ENCODE data around the gene A3GALT2.

Gene A3GALT2

DNA sequence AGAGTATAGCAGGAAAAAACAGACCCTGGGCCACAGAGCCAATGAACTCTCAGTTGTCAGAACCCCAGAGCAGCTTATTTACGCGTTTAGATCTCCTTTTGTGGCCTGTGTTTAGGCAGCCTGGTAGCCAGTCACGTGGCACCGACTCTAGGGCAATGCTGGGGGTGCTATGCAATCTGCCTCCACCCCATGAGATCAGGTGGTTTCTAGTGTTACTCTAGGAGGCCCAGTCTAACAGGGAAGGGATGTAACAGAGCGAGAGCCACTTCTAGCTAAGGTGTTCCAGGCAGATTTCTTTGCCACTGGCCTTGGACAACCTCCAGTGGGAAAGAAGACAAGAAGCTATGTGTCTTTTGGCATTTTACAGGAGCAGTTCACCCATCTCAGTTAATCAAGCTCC is 12.0 kb upstream of the A3GALT2 start:
- DNase-seq, result peak in 4 of 56 donors; percentile 8 to 26 (median 14)

DNA sequence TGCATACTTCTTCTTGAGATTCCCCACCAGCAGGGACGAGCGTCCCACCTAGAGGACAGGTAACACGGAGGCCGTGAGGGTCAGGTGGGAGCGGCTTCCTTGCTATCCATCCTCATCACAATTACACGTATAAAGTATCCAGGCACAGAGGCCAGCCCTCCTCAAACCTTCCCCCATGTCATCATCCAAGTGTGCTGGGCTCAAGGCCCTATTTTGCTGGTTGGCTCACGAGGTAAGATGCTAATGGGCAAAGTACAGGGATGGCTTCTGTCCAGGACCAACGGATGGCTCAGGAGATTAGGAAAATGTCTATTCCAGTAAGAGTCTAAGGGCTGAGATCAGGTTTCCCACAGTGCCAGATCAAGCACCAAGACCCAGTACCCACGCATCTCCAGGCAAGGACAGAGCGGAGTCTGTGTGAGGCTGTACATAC is 11.5 kb upstream of the A3GALT2 start:
- no peak for DNase-seq

DNA sequence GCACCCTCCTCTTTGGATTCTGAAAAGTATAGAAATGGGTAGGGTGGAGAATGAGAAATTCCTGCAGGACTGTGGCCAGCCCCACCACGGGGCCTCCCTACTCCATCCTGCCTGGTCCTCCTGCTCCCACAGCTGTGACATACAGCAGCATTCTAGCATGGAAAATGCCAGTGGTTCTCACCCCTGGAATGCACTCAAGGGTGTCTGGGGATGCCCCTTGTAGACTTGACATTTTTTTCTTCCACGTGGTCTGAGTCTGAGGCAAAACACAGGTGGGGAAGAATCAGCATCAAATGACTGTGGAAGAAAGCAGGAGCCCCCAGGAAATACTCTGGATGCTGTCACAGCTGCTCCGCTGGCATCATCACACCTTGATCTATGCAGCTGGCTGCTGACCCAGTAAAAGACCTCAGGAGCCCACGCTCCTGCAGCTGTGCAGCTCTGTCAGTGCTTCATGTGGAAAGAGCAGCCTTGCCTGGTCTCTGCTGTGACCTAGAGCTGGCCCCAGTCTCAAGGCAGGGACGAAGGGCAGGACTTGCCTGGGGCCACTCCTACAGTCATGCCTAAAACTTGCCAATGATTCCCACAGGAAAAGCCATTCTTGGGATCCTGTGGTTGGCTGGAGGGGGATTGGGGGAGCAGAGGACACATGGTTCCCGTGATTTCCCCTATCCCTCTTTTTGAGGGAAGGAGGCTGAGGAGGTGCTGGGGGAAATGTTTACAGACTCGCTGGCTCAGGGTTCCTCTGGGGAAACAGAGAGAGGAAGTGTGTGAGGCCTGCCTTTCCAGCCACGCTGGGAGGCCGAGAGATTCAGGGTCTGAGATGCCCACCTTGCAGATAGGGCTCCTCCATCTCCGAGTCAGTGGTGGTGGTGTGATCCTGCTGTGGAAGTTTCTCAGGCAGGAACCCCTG is 10.8 kb upstream of the A3GALT2 start:
- no peak for DNase-seq

DNA sequence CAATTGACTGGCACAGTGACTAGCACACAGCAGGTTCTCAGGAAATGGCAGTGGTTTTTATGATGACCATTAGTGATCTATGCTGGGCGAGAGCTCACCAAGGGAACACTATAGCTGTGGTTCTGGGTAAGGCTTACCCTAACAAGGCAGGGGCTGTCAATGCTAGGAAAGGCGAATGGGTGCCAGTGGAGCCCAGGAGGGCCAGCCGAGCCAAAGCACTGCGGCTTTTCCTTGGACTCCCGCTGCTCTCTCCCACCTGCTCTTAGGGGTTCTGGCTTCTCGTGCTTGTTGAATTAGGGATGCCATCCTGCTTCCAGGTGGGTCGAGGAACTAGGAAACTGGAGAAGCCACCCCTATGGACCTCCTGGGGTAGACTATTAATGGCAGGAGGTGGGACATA is 10.0 kb upstream of the A3GALT2 start:
- no peak for DNase-seq

DNA sequence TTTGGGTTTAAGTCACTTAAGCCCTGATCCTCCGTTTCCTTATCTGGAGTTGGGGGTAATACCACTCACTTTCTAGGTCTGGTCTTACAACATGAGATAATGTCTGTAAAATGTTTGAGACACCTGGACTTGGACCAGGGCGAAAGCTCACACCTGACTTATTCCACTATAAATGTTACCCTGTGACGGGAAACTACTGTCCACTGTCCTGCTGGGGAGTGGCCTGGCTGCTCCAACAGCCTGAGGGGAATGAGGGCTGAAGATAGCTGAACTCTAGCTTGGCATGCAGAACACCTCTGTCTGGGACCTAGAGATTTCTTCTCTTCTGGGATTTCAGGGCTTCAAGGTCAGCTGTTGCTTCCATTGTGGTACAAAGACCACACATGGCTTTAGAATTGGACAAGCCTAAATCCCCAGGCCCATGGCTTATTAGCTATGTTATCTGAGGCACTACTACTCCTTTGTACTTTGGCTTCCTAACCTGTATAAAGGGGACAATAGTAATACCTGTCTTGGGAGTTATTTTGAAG is 9.5 kb upstream of the A3GALT2 start:
- DNase-seq, result no peak

DNA sequence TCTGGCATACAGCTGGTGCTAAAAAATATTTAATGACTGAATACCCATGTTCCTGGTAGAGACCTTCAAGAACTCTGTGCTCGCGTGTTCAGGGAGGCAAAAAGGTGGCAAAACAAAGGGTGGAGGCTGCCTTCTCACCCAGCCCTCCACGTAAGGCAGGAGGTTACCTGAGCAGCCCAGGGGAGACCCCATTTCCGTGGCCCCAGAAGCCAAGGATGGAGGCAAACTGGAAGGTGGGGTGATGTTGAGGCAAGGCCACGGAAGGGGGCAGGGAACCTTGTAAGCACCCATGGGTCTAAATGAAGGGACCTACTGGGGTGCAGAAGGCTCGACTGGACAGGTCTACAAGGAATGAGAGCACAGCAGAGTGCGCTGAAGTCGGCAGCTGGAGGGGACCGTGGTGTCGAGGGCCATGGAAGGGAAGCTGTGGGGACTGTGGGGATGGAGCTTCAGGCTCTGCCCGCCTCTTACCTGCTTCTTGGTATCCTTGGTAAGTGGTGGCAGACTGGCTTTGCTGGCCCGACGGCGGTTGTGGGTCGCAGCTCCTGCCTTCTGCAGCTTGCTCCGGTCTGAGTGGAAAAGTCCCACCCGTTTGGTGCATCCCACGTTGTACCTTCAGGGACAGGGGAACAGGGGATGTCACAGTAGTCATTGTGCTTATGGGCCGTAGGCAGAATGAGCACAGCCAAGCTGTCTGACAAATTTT is 8.9 kb upstream of the A3GALT2 start:
- no peak for DNase-seq

DNA sequence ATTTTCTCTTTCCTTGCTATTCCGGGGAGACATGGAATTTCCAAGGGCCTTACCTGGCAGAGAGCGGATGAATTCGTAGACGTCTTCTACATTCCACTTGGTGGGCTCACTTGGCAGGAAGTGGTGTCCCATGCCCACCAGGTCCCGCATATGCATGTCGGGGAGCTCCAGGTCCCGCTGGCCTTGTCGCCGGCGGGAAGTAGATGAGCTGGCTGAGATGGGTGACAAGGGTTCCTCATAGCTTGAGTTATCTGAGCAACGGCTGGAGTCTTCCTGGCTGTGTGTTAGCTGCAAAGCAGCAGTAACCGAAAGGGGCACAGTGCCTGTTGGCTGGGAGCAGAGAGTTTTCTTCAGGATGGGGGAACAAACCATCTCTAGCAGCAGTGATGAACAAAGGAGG is 7.9 kb upstream of the A3GALT2 start:
- DNase-seq, result no peak

DNA sequence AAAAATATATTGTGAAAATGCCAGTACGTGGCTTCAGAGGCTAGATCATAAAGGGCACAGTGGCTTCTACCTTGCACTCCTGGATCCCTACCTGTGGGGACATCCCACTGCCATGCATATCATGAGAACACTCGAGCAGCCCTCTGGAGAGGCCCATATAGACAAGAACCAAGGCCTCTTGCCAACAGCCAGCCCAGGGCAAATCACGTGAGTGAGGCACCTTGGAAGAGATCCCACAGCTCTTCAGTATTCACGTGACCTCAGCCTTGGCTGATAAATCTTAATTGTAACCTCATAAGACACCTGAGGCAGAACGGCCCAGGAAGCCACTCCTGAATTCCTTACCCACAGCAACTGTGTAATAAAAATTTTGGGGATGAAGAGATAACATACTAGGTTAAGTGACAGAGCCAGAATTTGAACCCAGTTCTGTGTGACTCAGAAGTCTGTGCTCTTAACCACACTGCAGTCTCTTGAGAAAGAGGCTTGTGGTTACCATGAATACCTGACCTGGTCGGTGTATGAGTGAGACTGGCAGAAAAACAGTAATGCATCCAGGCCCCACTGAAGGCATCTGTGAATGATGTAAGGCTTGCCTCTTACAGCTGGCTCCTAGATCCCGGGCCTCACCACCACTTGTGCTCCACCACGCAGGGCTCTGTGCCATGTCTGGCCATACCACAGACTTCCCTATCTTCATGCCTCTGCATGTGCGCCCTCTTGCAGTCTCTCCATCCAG is 6.9 kb upstream of the A3GALT2 start:
- DNase-seq, result peak in 17 of 56 donors; percentile 7 to 43 (median 16)

DNA sequence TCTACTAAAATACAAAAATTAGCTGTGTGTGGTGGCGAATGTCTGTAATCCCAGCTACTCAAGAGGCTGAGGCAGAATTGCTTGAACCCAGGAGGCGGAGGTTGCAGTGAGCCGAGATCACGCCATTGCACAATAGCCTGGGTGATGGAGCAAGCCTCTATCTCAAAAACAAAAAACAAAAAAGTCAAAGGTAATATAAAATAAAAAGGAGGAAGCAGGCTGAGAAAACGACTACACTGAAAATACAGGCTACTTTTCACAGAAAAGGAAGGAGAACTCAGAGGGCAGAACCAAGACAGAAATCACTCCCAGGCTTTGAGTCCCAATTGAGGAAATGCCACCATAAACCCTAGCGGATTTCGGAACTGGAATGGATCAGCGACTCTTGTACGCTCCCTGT is 5.9 kb upstream of the A3GALT2 start:
- no peak for DNase-seq

DNA sequence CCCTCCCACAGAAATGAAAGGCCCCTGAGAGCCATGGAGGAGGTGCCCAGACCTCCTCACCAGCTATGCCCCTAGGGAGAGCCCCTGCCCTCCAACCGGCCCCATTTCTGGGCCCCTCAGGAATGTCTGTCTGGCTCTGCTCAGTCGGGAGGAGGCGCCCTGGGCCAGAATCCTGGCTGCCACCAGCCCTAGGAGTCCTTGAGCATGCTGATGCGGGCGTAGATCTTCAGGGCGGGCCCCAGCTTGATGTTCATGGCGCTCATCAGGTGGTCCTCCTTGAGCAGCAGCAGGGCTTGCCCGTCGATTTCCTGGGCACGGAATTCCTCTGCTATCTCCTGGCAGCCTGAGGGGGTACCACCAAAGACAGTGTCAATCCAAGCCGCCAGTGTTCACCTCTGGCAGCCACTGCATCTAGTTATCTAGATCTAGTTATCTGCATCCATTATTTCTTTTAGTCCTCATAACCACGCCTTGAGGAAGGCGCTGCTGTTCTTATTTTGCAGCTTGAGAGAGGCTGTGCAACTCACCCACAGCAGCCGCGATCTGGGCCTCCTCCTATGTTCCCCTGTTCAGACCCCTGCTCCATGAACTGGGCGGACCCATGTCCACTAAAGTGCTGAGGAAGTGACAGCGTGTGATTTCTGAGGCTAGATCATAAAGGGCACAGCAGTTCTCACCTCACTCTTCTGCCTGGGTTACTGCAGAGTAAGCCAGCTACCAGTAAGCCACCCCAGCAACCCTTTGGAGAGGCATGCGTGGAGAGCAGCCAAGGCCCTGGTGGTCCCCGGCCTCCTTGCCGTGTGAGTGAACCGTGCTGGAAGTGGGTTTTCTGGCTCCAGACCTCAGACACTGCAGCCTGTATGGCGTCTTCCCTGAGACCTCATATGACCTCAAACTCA is 4.0 kb upstream of the A3GALT2 start:
- DNase-seq, result no peak

DNA sequence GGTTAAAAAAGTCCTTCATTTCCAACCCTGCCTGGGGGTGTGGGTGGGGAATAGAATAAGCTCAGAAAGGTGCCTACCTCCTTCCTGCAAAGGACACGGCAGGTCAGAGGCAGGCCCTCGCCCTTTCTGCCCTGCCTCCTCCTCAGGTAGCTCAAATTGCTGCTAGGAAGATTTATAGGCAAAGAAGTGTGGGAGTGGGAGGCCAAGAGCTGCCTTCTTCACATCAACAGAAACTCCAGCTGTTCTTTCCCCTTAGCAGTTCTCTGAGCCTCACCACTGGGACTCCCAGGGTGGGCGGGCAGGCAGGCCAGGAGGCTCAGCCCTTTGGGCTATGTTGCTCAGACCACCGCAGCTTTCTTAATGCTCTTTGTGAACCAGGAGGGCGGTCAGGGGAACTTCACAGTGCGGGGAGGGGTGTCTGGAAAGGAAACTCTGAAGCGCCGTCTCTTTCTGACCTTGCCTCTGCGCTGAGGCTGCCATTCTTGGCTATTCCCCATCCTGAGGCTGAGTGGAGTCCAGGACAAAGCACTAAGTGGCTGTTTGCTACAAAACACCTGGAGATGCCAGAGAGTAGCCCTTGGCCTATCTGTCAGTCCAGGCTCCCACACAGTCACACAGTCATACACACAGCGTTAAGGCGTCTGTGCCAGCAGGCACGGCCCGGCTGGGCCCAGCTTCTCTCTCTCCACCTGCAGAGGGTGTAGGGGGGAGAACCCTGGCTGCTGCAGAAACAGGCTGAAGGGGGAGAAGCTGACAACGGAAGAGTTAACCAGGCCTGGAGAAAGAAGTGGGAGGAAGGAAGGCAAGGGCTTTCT is 3.0 kb upstream of the A3GALT2 start:
- no peak for DNase-seq

DNA sequence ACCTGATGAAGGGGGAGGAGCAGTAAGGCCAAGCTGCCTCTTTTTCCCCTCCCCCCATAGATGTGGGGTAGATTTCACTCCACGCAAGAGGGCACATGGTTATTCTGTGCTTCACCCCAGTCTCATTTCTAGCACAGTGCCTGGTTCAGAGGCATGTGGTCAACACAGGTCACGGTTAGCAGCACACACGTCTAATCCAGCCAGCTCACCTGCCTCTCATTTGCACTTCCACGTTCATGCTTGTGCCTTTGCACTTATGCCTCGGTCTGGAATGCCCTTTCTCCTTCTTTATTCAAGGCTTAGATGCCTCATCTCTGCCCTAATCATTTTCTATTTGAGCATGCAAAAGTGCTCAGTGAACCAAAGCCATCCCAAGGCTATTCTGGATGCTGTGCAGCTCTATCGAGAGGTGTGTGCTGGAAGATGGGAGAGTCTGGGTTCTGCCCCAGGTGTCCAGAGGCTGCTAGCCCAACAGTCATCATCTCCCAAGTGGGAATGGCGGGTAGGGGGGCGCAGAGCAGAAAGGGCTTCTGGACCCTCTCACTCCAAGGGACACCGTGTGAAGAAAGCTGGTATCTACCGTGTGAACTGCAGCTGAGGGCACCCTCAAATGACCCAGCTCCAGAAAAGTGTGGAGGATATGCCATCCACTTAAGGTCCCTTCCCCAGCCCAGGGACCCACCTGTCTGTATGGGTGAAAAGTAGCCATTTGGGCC is 2.1 kb upstream of the A3GALT2 start:
- no peak for DNase-seq

DNA sequence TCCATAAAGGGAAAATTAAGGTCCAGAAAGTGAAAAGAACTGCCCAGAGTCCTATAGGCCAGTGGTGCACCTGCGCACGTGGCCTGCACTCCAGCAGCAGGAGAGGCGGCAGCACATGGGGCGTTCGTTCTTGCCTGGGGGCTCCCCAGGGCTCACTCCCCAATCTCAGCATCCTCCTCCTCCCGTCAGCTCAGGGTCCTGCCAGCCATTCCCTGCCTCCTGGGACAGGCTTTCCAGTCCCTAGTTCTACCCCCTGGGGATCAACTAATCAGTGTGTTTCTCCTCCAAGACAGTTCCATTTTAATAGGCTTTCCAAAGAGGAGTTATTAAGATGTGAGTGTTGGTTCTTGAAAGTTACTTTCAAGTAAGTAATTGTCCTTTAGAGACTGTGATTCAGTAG is 1.2 kb upstream of the A3GALT2 start:
- no peak for DNase-seq

DNA sequence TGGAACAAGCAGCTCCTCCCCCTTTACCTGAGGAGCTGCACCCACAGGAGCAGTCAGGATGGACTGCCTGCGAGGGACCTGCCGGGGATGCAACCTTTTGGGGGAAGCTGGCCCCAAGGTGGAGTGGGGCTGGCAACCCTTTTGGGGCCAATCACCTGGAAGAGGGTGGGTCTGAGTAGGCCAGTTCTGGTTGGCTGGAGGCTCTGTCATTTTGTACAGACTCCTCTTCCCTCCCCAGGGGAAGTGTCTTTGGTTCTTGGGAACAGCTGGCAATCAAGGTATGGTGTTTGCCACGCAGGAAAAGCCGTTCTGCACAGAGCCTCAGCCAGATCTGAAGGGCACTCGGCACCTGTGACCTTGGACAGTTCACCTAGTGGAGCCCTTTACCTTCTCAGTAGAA is 280 bp upstream of the A3GALT2 start:
- DNase-seq, result no peak

DNA sequence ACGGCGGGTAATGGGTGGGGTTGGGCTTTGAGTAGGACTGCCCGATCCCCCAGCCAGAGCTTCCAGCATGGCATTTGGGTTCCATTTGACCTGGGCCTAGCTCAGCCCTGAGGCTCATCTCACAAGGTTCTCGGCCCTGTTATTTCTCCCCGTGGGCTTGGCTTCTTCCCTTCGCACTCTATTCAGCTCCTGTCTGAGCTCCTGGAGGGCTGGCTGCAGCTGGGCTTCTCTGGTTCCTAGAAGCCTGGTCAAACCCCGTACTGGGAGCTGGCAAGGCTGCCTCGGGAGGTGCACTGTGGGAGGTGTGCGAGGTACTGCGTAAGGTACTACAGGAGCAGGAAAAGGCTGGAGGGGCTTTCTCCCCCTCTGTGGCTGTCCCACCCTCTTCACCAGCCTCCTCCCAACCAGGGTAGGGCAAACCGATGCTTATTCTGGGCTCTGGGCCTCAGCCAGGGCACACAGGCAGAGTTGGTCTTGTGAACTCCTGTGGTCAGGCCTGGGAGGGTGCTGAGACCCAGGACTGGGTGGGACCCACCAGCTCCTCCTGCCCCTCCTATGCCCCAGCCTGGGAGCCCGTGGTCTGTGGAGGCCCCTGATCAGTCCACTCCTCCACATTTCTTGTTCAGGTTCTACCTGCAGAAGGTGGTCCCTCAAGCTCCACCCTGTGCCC is 814 bp downstream of the A3GALT2 start:
- DNase-seq, result no peak

DNA sequence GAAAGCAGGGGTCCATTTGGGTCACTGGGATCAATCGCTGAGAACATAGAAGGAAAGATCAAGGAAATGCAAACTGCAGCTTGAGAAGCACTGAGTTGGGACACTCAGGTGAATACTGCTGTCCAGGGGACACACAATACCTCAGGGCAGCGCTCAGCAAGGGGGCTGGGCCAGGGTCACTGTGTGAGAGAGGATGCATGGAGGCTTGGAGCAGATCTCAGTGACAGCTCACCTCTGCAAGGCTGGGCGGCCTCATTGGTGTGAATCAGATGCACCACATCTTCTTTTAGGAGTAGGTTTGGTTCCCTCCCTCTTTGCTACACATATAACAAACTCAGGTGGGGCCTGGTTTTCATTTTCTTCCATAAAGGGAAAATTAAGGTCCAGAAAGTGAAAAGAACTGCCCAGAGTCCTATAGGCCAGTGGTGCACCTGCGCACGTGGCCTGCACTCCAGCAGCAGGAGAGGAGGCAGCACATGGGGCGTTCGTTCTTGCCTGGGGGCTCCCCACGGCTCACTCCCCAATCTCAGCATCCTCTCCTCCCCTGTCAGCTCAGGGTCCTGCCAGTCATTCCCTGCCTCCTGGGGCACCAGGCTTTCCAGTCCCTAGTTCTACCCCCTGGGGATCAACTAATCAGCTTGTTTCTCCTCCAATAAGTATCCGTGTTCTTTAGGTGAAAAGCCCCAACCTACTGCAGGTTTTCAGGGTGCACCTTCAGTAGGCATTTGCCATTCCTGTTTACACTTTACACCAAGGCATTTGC is 1.5 kb downstream of the A3GALT2 start:
- no peak for DNase-seq

DNA sequence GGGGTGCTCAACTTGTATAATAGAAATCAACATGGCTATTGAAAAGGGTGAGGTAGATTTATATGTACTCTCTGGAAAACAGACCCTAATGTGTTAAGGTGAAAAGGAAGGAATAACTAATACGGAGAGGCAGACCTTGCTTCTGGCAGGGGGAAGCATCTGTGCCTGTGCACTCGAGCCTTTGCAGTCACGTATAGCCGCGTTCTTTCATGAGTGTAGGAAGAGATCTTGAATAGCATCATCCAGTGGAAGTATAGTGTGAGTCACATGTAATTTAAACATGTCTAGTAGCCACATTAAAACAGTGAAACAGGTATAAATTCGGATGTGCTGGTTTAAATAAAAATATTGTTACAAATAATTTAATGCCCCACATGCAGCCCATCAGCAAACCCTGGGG is 3.0 kb downstream of the A3GALT2 start:
- no peak for DNase-seq

DNA sequence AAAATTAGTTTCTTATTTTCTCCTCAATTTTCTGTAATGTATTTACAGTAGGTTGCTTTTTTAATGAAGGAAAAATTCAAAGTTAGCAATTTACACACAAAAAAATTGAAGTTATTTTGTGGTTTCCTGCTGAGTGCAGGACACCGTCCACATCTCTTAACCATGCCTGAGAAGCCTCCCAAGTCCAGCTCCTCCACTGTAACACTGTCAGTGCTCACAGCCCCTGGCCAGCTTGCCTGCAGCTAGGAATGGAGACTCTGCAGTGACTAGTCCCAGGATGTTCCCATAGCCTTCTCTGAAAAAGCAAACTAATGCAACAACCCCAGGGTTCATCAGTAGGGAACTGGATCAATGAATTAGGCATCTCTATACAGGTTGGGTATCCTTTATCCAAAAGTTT is 3.5 kb downstream of the A3GALT2 start:
- DNase-seq, result no peak

Measured in nucleus accumbens (tissue), 56 donors.